RPMI7951 (cell line): ENCODE data around the gene DES. TPM values are rescaled to one million over a fixed set of nuclear protein-coding genes. Genes with fewer than 3 reads are reported as not detected.

Experiments
- DNase-seq: peaks from one replicate; pipeline ENCODE4 v3.0.0-alpha.2; 2012; ENCODE audit warnings: low read depth
- total RNA-seq: library from RNA; depleted of rRNA; stranded (reverse); fragments of >200 nt; shearing (Covaris generic); gene quantifications from 2 replicates; pipeline ENCODE4 v1.2.3, GENCODE V29; 2014; rRNA removed

The DES gene
- total RNA-seq, 1 experiment from 2014 or later, result 0.60 TPM

DNA sequence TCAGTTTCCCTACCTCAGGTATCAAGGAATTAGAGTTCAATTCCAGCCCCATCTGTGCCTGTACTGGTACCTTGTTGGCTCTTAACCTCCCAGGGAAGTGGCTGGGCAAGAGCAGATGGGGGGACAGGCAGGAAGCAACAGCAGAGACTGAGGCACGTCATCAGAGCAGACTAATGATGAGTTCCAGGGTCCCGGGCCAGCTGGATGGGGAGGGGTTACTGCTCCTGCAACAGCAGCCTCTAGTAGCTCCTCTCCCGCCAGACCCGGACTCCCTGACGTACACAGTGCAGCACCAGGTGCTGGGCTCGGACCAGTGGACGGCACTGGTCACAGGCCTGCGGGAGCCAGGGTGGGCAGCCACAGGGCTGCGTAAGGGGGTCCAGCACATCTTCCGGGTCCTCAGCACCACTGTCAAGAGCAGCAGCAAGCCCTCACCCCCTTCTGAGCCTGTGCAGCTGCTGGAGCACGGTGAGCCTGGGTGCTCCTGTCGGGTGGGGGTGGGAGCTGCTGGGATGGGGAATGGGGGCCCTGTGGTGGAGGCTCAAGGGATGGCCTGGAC lies 54.5 kb downstream of the DES start:
- DNase-seq, result no peak

DNA sequence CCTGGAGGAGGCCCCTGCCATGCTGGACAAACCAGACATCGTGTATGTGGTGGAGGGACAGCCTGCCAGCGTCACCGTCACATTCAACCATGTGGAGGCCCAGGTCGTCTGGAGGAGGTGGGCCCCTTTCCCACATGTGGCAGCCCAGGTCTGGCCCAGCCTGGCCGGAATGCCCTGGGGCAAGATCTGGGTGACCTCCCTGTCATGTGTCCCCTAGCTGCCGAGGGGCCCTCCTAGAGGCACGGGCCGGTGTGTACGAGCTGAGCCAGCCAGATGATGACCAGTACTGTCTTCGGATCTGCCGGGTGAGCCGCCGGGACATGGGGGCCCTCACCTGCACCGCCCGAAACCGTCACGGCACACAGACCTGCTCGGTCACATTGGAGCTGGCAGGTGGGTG lies 55.3 kb downstream of the DES start:
- no peak for DNase-seq

DNA sequence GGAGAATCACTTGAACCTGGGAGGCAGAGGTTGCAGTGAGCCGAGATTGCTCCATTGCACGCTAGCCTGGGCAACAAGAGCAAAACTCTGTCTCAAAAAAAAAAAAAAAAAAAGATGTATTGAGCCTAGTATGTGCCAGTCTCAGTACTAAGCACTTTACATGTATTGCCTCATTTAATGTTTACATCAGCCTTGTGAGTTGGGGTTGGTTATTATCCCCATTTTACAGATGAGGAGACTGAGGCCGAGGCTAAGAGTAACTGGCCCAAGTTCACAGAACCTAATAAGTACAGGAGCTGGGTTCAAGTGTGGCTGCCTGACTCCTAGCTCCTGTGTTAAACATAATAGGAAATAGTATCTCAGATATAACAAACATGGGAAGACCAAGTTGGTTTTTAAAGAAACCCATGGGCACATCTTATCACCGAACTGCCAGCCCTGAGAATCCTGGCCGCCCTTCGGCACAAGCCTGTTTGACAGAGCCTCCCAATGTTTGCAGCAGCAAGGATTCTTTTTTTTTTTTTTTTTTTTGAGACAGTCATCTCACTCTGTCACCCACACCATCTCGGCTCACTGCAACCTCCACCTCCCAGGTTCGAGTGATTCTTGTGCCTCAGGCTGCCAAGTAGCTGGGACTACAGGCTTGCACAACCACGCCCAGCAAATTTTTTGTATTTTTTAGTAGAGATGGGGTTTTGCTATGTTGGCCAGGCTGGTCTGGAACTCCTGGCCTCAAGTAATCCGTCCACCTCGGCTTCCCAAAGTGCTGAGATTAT lies 56.3 kb downstream of the DES start:
- DNase-seq, result no peak

DNA sequence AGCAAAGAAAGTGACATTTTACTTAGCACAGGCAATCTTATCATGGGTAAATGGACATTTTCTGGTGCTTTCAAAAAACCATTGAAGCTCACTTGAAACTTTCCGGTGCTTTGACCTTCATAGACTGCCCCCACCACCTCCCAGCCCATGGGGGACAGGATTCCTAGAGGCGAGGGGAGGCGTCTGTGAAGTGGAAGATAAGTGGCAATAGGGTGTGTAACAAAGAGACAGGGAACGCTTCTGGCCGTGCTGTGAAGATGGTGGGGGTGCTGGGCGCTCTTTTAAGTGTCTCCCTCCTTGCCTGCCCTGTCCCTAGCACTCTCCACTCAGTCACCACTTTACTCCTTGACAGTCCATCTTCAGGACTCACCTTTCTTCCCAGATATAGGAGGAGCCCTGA lies 57.1 kb downstream of the DES start:
- DNase-seq, result no peak

DNA sequence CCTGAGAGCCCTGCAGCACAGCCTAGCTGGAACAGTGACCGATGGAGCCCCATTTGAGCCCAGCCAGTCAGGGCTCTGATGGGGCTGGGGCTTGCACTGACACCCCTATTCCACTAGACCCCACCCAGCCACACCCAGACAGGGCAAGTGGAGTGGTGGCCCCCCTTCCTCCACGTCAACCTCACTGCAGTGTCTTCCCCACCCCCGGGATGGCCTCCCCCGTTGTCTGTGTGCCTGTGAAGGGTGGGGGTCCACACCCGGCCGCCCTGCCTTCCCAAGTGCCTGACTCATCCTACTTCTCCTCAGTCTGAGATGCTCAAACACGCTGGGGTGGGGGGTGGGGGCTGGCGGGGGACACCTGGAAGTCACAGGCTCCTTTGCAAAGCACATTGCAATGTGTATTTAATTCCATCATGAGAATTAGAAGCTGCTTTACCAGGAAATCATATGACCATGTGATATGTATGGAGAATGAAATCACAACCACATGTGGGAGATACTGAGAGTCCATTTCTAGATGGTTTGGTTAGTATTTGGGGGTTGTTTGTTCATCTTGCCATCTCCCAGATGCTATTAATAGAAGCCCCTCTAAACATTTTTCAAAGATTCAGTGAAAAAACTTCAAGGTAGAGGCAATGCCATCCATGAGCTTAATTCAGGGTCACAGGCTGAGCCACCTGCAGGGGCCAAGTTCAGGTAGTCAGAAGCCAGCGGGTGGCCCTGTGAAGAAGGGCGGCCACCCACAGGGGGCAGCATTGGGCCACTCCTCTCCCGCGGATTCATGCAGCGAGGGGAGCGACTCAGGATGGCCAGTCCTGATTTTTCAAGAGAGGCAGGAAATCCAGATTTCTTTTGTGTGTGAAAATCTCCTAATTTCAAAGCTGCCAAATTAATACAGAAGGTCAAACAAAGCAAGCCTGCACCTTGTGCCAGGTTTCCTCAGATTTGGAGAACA lies 57.8 kb downstream of the DES start:
- peak; percentile 47 for DNase-seq

Other genes with a start within 250 kb of the DES start
- gene SLC23A3, start 248.3 kb upstream of the DES start, total RNA-seq, result 0.59 TPM in 1 of 2 replicates, not detected in the other
- gene CNPPD1, start 241.5 kb upstream of the DES start, total RNA-seq, result 40.2 and 41.2 TPM in 2 replicates
- gene RETREG2, start 240.1 kb upstream of the DES start, total RNA-seq, result 63.2 and 67.8 TPM in 2 replicates
- 49.6 and 55.1 TPM in 2 replicates for gene ZFAND2B, start 211.6 kb upstream of the DES start, total RNA-seq
- gene ABCB6, start 199.4 kb upstream of the DES start, total RNA-seq, result 29.8 and 41.6 TPM in 2 replicates
- gene ATG9A, start 188.7 kb upstream of the DES start, total RNA-seq, result 51.3 and 58.6 TPM in 2 replicates
- gene ANKZF1, start 188.6 kb upstream of the DES start, total RNA-seq, result 27.5 and 28.8 TPM in 2 replicates
- 30.0 and 35.0 TPM in 2 replicates for gene GLB1L, start 172.9 kb upstream of the DES start, total RNA-seq
- gene STK16, start 172.9 kb upstream of the DES start, total RNA-seq, result 24.0 and 28.5 TPM in 2 replicates
- not detected in 2 replicates for gene TUBA4B, start 165.1 kb upstream of the DES start, total RNA-seq
- 31.1 and 42.2 TPM in 2 replicates for gene TUBA4A, start 164.5 kb upstream of the DES start, total RNA-seq
- 33.8 and 39.8 TPM in 2 replicates for gene DNAJB2, start 139.0 kb upstream of the DES start, total RNA-seq
- 3.2 and 4.4 TPM in 2 replicates for gene PTPRN, start 109.0 kb upstream of the DES start, total RNA-seq
- gene RESP18, start 85.6 kb upstream of the DES start, total RNA-seq, result not detected in 2 replicates
- 80.4 and 101 TPM in 2 replicates for gene DNPEP, start 30.5 kb upstream of the DES start, total RNA-seq
- 32.7 and 33.3 TPM in 2 replicates for gene SPEG, start 16.5 kb downstream of the DES start, total RNA-seq
- gene GMPPA, start 80.5 kb downstream of the DES start, total RNA-seq, result 87.5 and 91.9 TPM in 2 replicates
- 0.10 TPM in 1 of 2 replicates, not detected in the other for gene ASIC4, start 96.1 kb downstream of the DES start, total RNA-seq
- 73.7 and 98.6 TPM in 2 replicates for gene CHPF, start 125.4 kb downstream of the DES start, total RNA-seq
- 2.3 and 2.6 TPM in 2 replicates for gene TMEM198, start 125.7 kb downstream of the DES start, total RNA-seq
- gene OBSL1, start 153.2 kb downstream of the DES start, total RNA-seq, result 41.5 and 42.8 TPM in 2 replicates
- gene INHA, start 153.9 kb downstream of the DES start, total RNA-seq, result 0.10 and 0.12 TPM in 2 replicates
- 16.8 and 20.7 TPM in 2 replicates for gene STK11IP, start 179.5 kb downstream of the DES start, total RNA-seq
- gene SLC4A3, start 209.3 kb downstream of the DES start, total RNA-seq, result 2.8 and 3.0 TPM in 2 replicates